GM20431 (cell line): Measurements from ENCODE around the gene TSPAN16.

Experiments used
- in situ Hi-C: fragments of 300-500 bp; cut with MseI, MboI; formaldehyde crosslinking; loops from one replicate; pipeline ENCODE4 v1.15.0; 2020; ENCODE audit warnings: low sequenced_read_pairs; ENCODE audit not compliant: unreplicated experiment

The TSPAN16 gene

GRCh38 chr19:11364296-11364904 is 68.4 kb downstream of the TSPAN16 start:
- in situ Hi-C loops, result no loop called here

- in situ Hi-C loops, result no loop called here
These were observed 69.0 kb downstream of the TSPAN16 start for GRCh38 chr19:11364935-11365334.
